Stimulated activated CD8-positive, alpha-beta memory T cell treated with anti-CD3 and anti-CD28 coated beads, Interleukin-12 subunit alpha, Interleukin-12 subunit beta, amount 100 ng/mL, for 1 hour (primary cell): ENCODE measurements around the gene CPT1C.

Source experiments
- DNase-seq: peaks from one replicate; pipeline ENCODE4 v3.0.0-alpha.2; 2020; ENCODE audit warnings: low read depth

Gene CPT1C

GRCh38 chr19:49761249-49761624 is 70.3 kb downstream of the CPT1C start:
- DNase-seq = no peak

DNA sequence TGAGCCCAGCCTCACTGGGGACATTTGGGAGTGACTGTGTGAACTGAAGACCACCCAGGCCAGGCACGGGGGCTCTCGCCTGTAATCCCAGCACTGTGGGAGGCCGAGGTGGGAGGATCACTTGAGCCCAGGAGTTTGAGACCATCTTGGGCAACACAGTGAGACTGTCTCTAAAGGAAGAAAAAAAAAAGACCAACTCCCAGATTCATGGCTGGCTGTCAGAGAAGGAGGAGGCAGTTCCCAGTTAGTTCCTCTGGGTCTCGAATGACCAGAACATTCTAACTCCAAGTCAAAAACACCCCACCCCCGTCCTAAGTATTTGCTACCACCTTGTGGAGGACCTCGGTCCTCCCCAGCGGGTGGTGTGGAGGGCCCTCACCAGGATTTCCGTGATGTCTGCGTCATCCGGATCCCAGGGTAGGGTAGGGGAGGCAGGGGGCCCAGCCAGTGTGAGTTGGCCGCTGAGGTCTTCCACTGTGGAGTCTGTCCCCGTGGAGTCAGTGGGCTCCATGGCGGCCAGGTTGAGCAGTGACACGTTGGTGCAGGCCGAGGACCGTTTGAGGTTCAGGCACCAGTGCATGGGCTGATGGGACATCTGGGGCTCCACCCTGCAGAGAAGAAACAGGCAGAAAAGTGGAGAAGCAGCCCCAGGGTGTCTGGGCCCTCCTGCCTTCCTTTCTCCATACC is 70.9 kb downstream of the CPT1C start:
- DNase-seq = no peak

DNA sequence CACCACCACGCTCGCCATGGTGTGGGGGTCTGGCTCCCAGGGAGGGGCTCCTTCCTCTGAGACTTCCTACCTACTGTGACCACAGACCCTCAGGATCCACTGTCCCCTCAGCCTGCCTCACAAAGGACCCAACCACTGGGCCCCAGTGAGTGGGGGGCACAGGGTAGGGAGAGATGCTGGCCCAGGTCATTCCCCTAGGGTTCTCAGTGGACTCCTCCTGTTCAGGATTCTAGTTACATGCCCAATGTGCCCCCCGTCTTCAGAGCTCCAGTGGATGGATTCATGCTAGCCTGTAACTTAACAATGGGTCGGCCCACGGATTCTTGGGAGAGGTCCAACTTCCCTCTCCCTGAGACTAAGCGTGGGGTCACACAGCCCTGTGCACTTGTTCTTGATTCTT is 72.3 kb downstream of the CPT1C start, which contains the start of gene TSKS:
Gene TSKS (minus strand): TSS at position 77 of the 400 bp plus-strand sequence. CDS start 59 bp downstream, at position 18.
- DNase-seq = no peak
